PFSK-1 (cell line): ENCODE results near the gene MCRIP2.

Experiments
- FOXP2 ChIP-seq: optimal IDR thresholded peaks from 2 replicates; pipeline ENCODE3; 2011; ENCODE audit warnings: borderline replicate concordance, control low read depth, inconsistent platforms; ENCODE audit not compliant: insufficient read depth; ENCODE audit errors: extremely low read length, extremely low read depth
- POLR2AphosphoS5 ChIP-seq: IDR thresholded peaks from 2 replicates; pipeline ENCODE4 v1.6.1; 2012; ENCODE audit warnings: low read depth, mild to moderate bottlenecking, control low read depth, low read length, moderate library complexity
- REST ChIP-seq, 2 experiments: IDR thresholded peaks; 2 replicates each; pipeline versions ENCODE4 v1.6.1 to v1.8.0; 2011 to 2012; ENCODE audit warnings: low read depth in 2 of 2, low read length in 2 of 2, control low read depth in 1 of 2, inconsistent platforms in 1 of 2, mild to moderate bottlenecking in 1 of 2, moderate library complexity in 1 of 2; ENCODE audit not compliant: insufficient read depth in 1 of 2
- SIN3A ChIP-seq: IDR thresholded peaks from 2 replicates; pipeline ENCODE4 v1.6.1; 2012; ENCODE audit warnings: mild to moderate bottlenecking, low read length, moderate library complexity, borderline replicate concordance; ENCODE audit not compliant: insufficient read depth
- TAF1 ChIP-seq: IDR thresholded peaks from 2 replicates; pipeline ENCODE4 v1.6.1; 2012; ENCODE audit warnings: low read length, control low read depth, borderline replicate concordance; ENCODE audit not compliant: insufficient read depth

MCRIP2 gene

DNA sequence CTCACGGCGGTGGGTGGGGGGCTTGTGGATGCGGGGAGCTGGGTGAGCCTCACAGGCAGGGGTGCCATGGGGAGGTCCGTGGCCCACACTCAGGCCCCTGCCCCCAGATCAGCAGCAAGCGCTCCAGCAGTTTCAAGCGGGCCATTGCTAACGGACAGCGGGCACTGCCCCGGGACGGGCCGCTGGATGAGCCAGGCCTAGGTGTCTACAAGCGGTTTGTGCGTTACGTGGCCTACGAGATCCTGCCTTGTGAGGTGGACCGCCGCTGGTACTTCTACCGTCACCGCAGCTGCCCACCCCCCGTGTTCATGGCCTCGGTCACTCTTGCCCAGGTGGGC, 34.9 kb downstream of the MCRIP2 start:
- TF ChIP-seq POLR2AphosphoS5: no peak
- TF ChIP-seq TAF1: no peak
- no peak for TF ChIP-seq FOXP2
- no peak for TF ChIP-seq SIN3A
- no peak for TF ChIP-seq REST (IDR thresholded peaks at IDR 0.05; ENCODE audit: insufficient read depth in 1 of 2, low read depth in 2 of 2, low read length in 2 of 2)

- no peak for TF ChIP-seq FOXP2
- no peak for TF ChIP-seq POLR2AphosphoS5
- no peak for TF ChIP-seq REST (IDR thresholded peaks at IDR 0.05; ENCODE audit: insufficient read depth in 1 of 2, low read depth in 2 of 2, low read length in 2 of 2)
- TF ChIP-seq SIN3A: no peak
- no peak for TF ChIP-seq TAF1
Observed at GRCh38 chr16:676913-677312, 35.3 kb downstream of the MCRIP2 start.

- TF ChIP-seq REST (IDR thresholded peaks at IDR 0.05; ENCODE audit: insufficient read depth in 1 of 2, low read depth in 2 of 2, low read length in 2 of 2) (no peak), TAF1 (no peak), SIN3A (no peak), POLR2AphosphoS5 (no peak), FOXP2 (no peak)
Observed at GRCh38 chr16:677316-678190, 35.9 kb downstream of the MCRIP2 start.

DNA sequence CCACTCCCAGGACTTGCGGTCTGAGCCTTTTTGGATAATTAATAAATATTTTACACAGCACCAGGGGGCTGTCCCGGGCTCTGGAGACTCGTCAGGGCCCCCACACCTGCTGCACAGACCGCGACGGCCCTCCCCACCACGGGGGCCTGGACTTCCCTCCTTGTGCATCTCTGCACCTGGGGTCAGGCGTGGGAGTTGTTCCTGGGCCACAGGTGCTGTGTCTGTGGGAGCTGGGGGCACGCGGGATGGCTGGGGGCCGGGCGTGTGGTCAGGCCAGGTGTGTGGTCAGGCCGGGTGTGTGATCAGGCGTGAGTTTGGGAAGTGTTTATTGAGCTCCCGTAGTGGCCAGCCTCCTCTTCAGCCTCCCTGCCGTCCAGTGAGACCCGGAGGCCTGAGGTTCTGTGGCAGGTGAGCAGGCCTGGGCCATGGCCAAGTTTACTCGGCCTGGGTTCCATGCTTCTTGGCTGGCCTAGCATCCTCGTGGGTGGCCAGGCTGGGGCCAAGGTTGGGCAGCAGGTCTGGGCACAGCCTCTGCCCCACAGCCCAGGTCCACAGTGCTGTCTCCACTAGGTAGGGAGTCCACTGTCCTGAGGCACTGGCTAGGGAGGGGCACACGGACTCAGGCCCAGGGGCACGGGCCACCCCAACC, 36.7 kb downstream of the MCRIP2 start:
- TF ChIP-seq FOXP2 (no peak), TAF1 (no peak), POLR2AphosphoS5 (no peak), REST (IDR thresholded peaks at IDR 0.05; ENCODE audit: insufficient read depth in 1 of 2, low read depth in 2 of 2, low read length in 2 of 2) (no peak), SIN3A (no peak)
